Hepatic stellate cell (primary cell): ENCODE data around the gene FAM50A.

Experiments
- DNase-seq: peaks from one replicate; pipeline ENCODE4 v3.0.0; 2011; ENCODE audit warnings: low spot score

Gene FAM50A

GRCh38 chrX:154413142-154413541 is 30.8 kb upstream of the FAM50A start:
- no peak for DNase-seq

GRCh38 chrX:154417157-154417556 is 26.8 kb upstream of the FAM50A start:
- no peak for DNase-seq

DNA sequence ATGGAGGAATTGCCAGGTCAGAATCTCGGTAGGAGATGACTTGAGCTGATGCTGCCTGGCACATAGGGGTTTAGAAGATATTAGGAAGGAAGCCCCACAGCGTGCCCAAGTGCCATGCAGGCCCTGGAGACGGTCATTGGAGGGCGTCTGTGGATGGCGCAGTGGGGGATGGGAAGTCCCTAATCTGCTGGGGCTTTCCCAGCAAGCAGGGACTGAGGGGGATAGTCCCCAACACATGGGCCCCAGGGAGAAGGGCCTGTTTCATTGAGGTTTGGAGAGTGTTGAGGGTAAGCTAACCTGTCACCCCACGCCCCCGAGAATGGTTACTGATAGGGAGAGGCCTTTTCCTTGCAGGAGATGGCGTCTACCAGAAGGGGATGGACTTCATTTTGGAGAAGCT is 24.8 kb upstream of the FAM50A start:
- no peak for DNase-seq

DNA sequence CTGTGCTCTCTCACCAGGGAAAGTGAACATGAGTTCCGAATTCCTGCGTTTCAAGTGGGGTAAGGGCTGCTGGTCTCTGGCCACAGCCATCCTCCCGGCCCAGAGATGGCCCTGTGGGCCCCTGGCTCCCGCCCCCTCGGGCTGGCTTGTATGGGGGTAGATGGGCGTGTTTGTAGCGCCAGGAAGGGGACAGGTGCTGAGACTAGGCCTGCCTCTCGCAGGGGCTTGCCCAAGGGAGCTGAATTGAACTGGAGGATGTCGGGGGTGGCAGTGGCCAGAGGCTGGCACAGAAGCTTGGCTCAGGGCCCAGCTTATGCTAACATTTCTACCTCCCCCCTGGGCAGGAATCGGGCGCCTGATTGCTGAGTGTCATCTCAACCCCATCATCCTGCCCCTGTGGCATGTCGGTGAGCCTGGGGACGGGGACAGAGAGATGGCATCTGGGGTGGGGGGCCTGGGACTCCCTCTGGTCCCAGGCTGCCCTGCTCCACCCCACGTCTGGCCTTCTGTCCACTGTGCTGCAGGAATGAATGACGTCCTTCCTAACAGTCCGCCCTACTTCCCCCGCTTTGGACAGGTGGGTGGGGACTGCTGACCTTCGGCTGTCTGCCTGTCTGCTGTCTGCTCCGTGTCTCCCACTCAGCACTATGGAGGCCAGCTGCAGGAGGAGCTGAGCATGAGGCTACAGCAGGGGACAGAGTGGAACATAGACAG is 24.1 kb upstream of the FAM50A start:
- no peak for DNase-seq

- no peak for DNase-seq
Observed at GRCh38 chrX:154420402-154420756, 23.6 kb upstream of the FAM50A start.

DNA sequence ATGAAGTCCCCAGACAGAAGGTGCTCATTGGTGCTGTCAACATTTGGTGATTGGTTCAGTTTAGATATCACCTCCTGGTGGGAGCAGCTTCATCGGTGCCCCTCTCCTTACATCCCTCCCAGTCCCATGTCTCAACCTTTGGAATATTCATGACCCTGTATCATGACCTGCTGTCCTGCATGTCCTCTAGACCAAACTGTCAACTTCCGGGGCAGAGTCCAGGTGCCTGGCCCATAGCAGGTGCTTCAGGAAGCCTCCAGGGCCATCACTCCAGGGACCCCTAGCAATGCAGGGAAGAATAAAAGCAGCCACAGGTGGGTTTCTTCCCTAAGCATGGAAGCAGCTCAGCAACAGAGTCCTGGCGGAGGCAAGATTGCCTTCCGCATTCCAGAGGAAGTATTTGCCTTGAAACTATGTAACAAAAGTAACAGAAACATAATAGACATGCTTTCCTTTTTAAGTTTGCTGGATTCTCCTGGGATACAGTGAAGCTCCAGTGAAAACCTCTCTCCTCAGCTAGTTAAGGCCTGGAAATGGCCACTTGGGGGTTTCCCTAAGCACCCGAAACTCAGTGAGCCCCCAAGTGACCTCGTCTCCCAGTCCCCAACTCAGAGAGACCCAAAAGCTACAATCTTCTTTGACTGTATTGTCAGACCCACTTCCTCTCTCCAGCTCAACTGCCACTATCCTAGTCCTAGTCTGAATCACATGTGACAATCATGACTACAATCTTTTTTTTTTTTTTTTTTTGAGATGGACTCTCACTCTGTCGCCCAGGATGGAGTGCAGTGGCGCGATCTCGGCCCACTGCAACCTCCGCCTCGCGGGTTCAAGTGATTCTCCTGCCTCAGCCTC is 16.8 kb upstream of the FAM50A start:
- DNase-seq: no peak

- DNase-seq: peak; percentile 94
Observed at GRCh38 chrX:154428176-154429171, 15.5 kb upstream of the FAM50A start, which contains the start of gene ATP6AP1. ATP6AP1 (plus strand) TSS chrX:154428677; CDS start chrX:154428693, 16 bp downstream.

DNA sequence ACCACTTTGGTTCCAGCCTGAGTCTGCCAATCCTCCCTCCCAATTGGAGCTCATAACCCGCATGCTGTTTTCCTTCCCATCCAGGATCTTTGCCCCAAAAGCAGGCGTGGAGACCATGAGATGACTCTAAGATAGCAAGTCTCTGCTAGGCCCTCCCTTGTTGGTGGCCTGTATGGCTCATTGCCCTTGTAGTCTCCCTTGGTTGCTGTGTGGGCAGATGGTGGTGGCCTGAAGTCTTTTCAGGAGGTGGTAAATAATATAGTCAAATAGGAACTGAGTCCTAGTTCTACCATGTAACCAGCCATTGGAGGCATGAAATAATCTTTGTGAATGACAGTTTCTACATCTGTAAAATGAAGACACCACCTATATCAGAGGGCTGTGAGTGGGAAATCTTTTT is 14.2 kb upstream of the FAM50A start:
- no peak for DNase-seq

- DNase-seq: no peak
Observed at GRCh38 chrX:154430479-154430878, 13.5 kb upstream of the FAM50A start.

- no peak for DNase-seq
Observed at GRCh38 chrX:154430916-154431315, 13.0 kb upstream of the FAM50A start.

GRCh38 chrX:154431341-154431740 is 12.6 kb upstream of the FAM50A start:
- no peak for DNase-seq

DNA sequence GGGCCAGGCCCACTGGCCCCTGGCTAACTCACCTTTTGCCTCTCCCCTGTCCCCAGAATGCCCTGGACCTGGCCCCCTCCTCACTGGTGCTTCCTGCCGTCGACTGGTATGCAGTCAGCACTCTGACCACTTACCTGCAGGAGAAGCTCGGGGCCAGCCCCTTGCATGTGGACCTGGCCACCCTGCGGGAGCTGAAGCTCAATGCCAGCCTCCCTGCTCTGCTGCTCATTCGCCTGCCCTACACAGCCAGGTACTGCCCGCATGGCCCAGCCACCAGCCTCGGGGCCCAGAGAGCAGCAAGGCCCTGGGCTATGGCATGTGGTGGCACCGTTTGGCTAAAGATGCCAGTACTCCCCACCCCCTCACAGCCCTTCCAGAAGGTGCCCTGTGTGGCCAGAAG is 11.7 kb upstream of the FAM50A start:
- DNase-seq: no peak

GRCh38 chrX:154433605-154434004 is 10.3 kb upstream of the FAM50A start:
- no peak for DNase-seq

DNA sequence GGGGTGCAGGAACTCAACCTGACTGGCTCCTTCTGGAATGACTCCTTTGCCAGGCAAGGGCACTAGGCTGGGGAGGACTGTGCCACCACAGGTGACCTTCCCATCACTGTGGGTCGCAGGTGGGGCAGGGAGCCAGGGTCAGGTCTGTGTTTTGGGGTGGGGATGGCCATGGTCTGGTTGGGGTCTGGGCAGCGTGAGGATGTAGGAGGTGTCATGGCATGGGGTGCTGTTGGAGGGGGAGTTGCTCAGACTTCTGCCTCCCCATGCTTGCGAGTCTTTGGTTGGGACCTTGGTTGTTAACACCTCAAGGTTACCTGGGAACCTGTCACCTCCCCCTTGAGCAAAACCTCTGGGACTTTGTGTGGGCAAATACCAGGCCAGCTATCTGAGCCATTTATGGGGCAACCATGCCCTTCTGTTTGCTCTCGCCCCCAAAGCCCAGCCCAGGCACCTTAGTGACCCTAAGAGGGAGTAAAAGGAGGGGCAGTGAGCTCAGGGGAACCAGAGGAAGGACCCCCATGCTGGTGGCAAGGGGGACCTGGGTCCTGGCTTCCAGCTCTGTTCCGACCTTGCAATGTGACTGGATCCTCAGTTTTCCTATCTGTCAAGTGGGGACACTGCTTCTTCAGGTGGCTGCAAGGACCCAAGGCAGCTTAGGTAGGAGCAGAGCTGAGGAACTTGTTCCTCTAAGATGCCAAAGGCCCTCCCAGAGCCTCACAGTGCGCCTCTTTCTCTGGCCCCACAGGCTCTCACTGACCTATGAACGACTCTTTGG is 9.4 kb upstream of the FAM50A start:
- no peak for DNase-seq

GRCh38 chrX:154435171-154435733 is 8.7 kb upstream of the FAM50A start:
- DNase-seq: no peak

DNA sequence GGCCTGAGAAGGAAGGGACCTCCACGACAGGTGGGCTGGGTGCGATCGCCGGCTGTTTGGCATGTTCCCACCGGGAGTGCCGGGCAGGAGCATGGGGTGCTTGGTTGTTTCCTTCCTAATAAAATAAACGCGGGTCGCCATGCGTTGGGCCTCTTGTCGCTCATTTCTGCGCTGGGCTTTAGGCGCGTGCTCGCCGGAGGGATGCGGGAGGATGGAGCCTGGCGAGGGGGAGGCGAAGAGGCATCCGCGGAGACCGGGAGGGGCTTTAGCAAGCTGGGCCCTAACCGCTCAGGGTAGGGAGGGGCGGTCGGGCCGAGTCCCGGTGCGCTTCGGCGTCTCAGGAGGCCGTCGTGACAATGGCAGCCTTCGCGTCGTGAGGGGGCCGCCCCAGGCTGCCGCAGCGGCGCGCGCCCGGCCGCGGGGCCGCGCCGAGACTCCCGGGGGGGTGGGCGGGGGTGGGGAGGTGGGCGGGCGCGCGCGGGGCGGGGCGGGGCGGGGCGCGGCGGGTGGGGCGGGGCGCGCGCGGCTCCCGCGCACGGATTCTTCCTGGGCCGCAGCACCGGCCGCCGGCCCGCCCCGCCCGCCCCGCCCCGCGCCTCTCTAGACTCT is 7.5 kb upstream of the FAM50A start:
- DNase-seq: peak; percentile 72

GRCh38 chrX:154436983-154437752 is 6.8 kb upstream of the FAM50A start, which contains the start of gene GDI1:
GDI1 (plus strand) TSS chrX:154437154; CDS start chrX:154437255, 101 bp downstream.
- DNase-seq: peak; percentile 73

- no peak for DNase-seq
Observed at GRCh38 chrX:154437971-154438893, 5.7 kb upstream of the FAM50A start.

- DNase-seq: no peak
Observed at GRCh38 chrX:154439841-154440240, 4.1 kb upstream of the FAM50A start.
